Body of pancreas (tissue), 4 donors: ENCODE measurements around the gene COL18A1.

ENCODE experiments used
- POLR2A ChIP-seq, 3 donors: fragments of 450-650 bp; IDR thresholded peaks; one replicate each; pipeline ENCODE4 v1.6.1; 2016; ENCODE audit warnings: antibody characterized with exemption in 3 of 3, mild to moderate bottlenecking in 2 of 3
- TF ChIP-seq, protein P1 (sequence below), 7 experiments: fragments of 450-650 bp in 4 of 7; fragments of 200-600 bp in 3 of 7; sonication (generic) in 3 of 7; IDR thresholded peaks; one replicate each; pipeline ENCODE4 v1.5.1; 2016 to 2019; ENCODE audit warnings: antibody characterized with exemption in 7 of 7

- TF ChIP-seq, protein P1, sequence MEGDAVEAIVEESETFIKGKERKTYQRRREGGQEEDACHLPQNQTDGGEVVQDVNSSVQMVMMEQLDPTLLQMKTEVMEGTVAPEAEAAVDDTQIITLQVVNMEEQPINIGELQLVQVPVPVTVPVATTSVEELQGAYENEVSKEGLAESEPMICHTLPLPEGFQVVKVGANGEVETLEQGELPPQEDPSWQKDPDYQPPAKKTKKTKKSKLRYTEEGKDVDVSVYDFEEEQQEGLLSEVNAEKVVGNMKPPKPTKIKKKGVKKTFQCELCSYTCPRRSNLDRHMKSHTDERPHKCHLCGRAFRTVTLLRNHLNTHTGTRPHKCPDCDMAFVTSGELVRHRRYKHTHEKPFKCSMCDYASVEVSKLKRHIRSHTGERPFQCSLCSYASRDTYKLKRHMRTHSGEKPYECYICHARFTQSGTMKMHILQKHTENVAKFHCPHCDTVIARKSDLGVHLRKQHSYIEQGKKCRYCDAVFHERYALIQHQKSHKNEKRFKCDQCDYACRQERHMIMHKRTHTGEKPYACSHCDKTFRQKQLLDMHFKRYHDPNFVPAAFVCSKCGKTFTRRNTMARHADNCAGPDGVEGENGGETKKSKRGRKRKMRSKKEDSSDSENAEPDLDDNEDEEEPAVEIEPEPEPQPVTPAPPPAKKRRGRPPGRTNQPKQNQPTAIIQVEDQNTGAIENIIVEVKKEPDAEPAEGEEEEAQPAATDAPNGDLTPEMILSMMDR (IDR thresholded peaks at IDR 0.05) = no peak
- TF ChIP-seq POLR2A (IDR thresholded peaks at IDR 0.05) = no peak
These were observed 47.8 kb downstream of the COL18A1 start for GRCh38 chr21:45452696-45453307.
